Trophoblast cell (in vitro differentiated cells and primary cell): ENCODE results near the gene ZIC5.

Source experiments
- DNase-seq, 2 donors: peaks; one replicate each; pipeline ENCODE4 v3.0.0-alpha.2; 2016
- H2AFZ ChIP-seq: 2 replicates; pipeline ENCODE4 v1.6.1; 2013; ENCODE audit warnings: low read length, moderate library complexity, mild to moderate bottlenecking; ENCODE audit not compliant: insufficient read depth, poor library complexity
- H2AK5ac ChIP-seq: 2 replicates; pipeline ENCODE4 v1.6.1; 2013; ENCODE audit warnings: mild to moderate bottlenecking, low read length
- H2BK120ac ChIP-seq: 2 replicates; pipeline ENCODE4 v1.6.1; 2013; ENCODE audit warnings: low read length, mild to moderate bottlenecking, moderate library complexity; ENCODE audit not compliant: insufficient read depth, poor library complexity
- H2BK12ac ChIP-seq: 2 replicates; pipeline ENCODE4 v1.6.1; 2013; ENCODE audit warnings: mild to moderate bottlenecking, low read length, moderate library complexity
- H2BK5ac ChIP-seq: 2 replicates; pipeline ENCODE4 v1.6.1; 2013; ENCODE audit warnings: low read length, low read depth, moderate library complexity, mild to moderate bottlenecking; ENCODE audit not compliant: poor library complexity
- H3K14ac ChIP-seq: 2 replicates; pipeline ENCODE4 v1.6.1; 2013; ENCODE audit warnings: mild to moderate bottlenecking, low read length
- H3K18ac ChIP-seq: 2 replicates; pipeline ENCODE4 v1.6.1; 2013; ENCODE audit warnings: mild to moderate bottlenecking, low read length
- H3K23ac ChIP-seq: 2 replicates; pipeline ENCODE4 v1.6.1; 2013; ENCODE audit warnings: low read length
- H3K27ac ChIP-seq: 2 replicates; pipeline ENCODE4 v1.5.1; 2013; ENCODE audit warnings: low read depth, mild to moderate bottlenecking, inconsistent platforms, low read length, moderate library complexity
- H3K27me3 ChIP-seq: 2 replicates; pipeline ENCODE4 v1.6.1; 2013; ENCODE audit warnings: inconsistent platforms, mild to moderate bottlenecking, low read length, moderate library complexity; ENCODE audit not compliant: insufficient read depth
- H3K36me3 ChIP-seq, 2 experiments: 1 replicate in 1 of 2; 2 replicates in 1 of 2; pipeline ENCODE4 v1.6.1; 2013; ENCODE audit warnings: low read length in 2 of 2, mild to moderate bottlenecking in 2 of 2, moderate library complexity in 1 of 2; ENCODE audit not compliant: insufficient read depth in 2 of 2, control insufficient read depth in 1 of 2
- H3K4ac ChIP-seq: 2 replicates; pipeline ENCODE4 v1.6.1; 2013; ENCODE audit warnings: low read depth, mild to moderate bottlenecking, low read length, moderate library complexity
- H3K4me1 ChIP-seq, 2 experiments: 1 replicate in 1 of 2; 2 replicates in 1 of 2; pipeline ENCODE4 v1.6.1; 2013; ENCODE audit warnings: low read length in 2 of 2, mild to moderate bottlenecking in 2 of 2, moderate library complexity in 1 of 2; ENCODE audit not compliant: insufficient read depth in 2 of 2, control insufficient read depth in 1 of 2
- H3K4me2 ChIP-seq: 2 replicates; pipeline ENCODE4 v1.6.1; 2013; ENCODE audit warnings: inconsistent platforms, mild to moderate bottlenecking, low read length, moderate library complexity
- H3K4me3 ChIP-seq: 2 replicates; pipeline ENCODE4 v1.5.1; 2013; ENCODE audit warnings: mild to moderate bottlenecking, low read depth, low read length, inconsistent platforms
- H3K79me1 ChIP-seq: one replicate; pipeline ENCODE4 v1.6.1; 2013; ENCODE audit warnings: low read length
- H3K79me2 ChIP-seq: 2 replicates; pipeline ENCODE4 v1.6.1; 2013; ENCODE audit warnings: low read length, mild to moderate bottlenecking; ENCODE audit not compliant: control insufficient read depth, insufficient read depth, poor library complexity
- H3K9ac ChIP-seq: 2 replicates; pipeline ENCODE4 v1.6.1; 2013; ENCODE audit warnings: mild to moderate bottlenecking, low read length
- H3K9me3 ChIP-seq: 2 replicates; pipeline ENCODE4 v1.6.1; 2013; ENCODE audit warnings: low read depth, mild to moderate bottlenecking, control low read depth, inconsistent platforms, low read length; ENCODE audit not compliant: insufficient read depth
- H4K12ac ChIP-seq: 2 replicates; pipeline ENCODE4 v1.6.1; 2013; ENCODE audit warnings: low read depth, mild to moderate bottlenecking, low read length, moderate library complexity
- H4K8ac ChIP-seq: 2 replicates; pipeline ENCODE4 v1.6.1; 2013; ENCODE audit warnings: low read depth, mild to moderate bottlenecking, low read length, moderate library complexity
- H4K91ac ChIP-seq: one replicate; pipeline ENCODE4 v1.6.1; 2013; ENCODE audit warnings: low read depth, mild to moderate bottlenecking, low read length, moderate library complexity
- WGBS: extraction: QIAGEN DNeasy Blood & Tissue Kit; methylation state at CpG from one replicate; pipeline ENCODE4 v1.1.7; 2013; ENCODE audit warnings: missing lambda C conversion rate; ENCODE audit not compliant: insufficient read length, insufficient coverage; ENCODE audit errors: extremely low coverage; 5-methylcytosine and 5-hydroxymethylcytosine counted together

ZIC5 gene

GRCh38 chr13:99944102-99944501, 27.5 kb downstream of the ZIC5 start:
- no peak overlapping the region for H4K8ac ChIP-seq
- H3K14ac ChIP-seq: no peak overlapping the region
- H3K79me1 ChIP-seq: no peaks in the 10 kb centered on the region
- no peaks in the 10 kb centered on the region for H3K4me1 ChIP-seq
- no peak overlapping the region for H3K18ac ChIP-seq
- no peak overlapping the region for H3K23ac ChIP-seq
- H4K91ac ChIP-seq: no peak overlapping the region
- H2BK5ac ChIP-seq: no peak overlapping the region
- H3K9ac ChIP-seq: no peak overlapping the region
- no peak overlapping the region for H2AFZ ChIP-seq
- no peak for DNase-seq
- no peak overlapping the region for H4K12ac ChIP-seq
- no CpG with 5 or more reads among the region's 7 CpGs for WGBS
- H3K4me2 ChIP-seq: no peak overlapping the region
- no peaks in the 10 kb centered on the region for H3K36me3 ChIP-seq
- H3K27me3 ChIP-seq: no peaks in the 10 kb centered on the region
- no peak overlapping the region for H3K4ac ChIP-seq
- H2AK5ac ChIP-seq: no peak overlapping the region
- H2BK12ac ChIP-seq: no peak overlapping the region
- no peaks in the 10 kb centered on the region for H3K9me3 ChIP-seq
- no peak overlapping the region for H2BK120ac ChIP-seq
- H3K27ac ChIP-seq: no peak overlapping the region
- no peak overlapping the region for H3K4me3 ChIP-seq
- no peaks in the 10 kb centered on the region for H3K79me2 ChIP-seq

- H4K91ac ChIP-seq: no peak overlapping the region
- no peak for DNase-seq
- no peak overlapping the region for H2BK120ac ChIP-seq
- H3K79me2 ChIP-seq: no peaks in the 10 kb centered on the region
- H2AFZ ChIP-seq: no peak overlapping the region
- no peak overlapping the region for H4K12ac ChIP-seq
- no peaks in the 10 kb centered on the region for H3K9me3 ChIP-seq
- no peak overlapping the region for H2BK5ac ChIP-seq
- H3K36me3 ChIP-seq: no peaks in the 10 kb centered on the region
- no peak overlapping the region for H3K27ac ChIP-seq
- WGBS: no CpG with 5 or more reads among the region's 4 CpGs
- H3K18ac ChIP-seq: no peak overlapping the region
- no peak overlapping the region for H3K4me3 ChIP-seq
- no peaks in the 10 kb centered on the region for H3K79me1 ChIP-seq
- no peak overlapping the region for H3K4me2 ChIP-seq
- H3K23ac ChIP-seq: no peak overlapping the region
- no peak overlapping the region for H3K9ac ChIP-seq
- H4K8ac ChIP-seq: no peak overlapping the region
- no peak overlapping the region for H2AK5ac ChIP-seq
- H2BK12ac ChIP-seq: no peak overlapping the region
- no peak overlapping the region for H3K14ac ChIP-seq
- H3K27me3 ChIP-seq: no peaks in the 10 kb centered on the region
- H3K4me1 ChIP-seq: no peaks in the 10 kb centered on the region
- H3K4ac ChIP-seq: no peak overlapping the region
These were observed 29.7 kb downstream of the ZIC5 start for GRCh38 chr13:99941911-99942310.

- Histone ChIP-seq H3K27me3 (no peaks in the 10 kb centered on the region), H3K4me2 (no peak overlapping the region)
These were observed 30.5 kb downstream of the ZIC5 start for GRCh38 chr13:99941086-99941485.

GRCh38 chr13:99938635-99939034, 32.9 kb downstream of the ZIC5 start:
- no peak for DNase-seq
- Histone ChIP-seq H3K4me3 (no peak overlapping the region), H2BK12ac (no peak overlapping the region), H3K36me3 (no peaks in the 10 kb centered on the region), H3K4me2 (no peak overlapping the region), H3K9me3 (peaks cover 1% of the 10 kb centered on the region), H3K4ac (no peak overlapping the region), H2AK5ac (no peak overlapping the region), H4K8ac (no peak overlapping the region), H3K14ac (no peak overlapping the region), H3K79me2 (no peaks in the 10 kb centered on the region), H3K27ac (no peak overlapping the region), H2BK120ac (no peak overlapping the region), H2BK5ac (no peak overlapping the region), H3K27me3 (no peaks in the 10 kb centered on the region), H3K18ac (no peak overlapping the region), H2AFZ (no peak overlapping the region), H3K4me1 (no peaks in the 10 kb centered on the region), H4K12ac (no peak overlapping the region), H3K79me1 (no peaks in the 10 kb centered on the region), H4K91ac (no peak overlapping the region), H3K23ac (no peak overlapping the region), H3K9ac (no peak overlapping the region)
- WGBS: no CpG with 5 or more reads among the region's 7 CpGs

More at GRCh38 chr13:99941086-99941485, 30.5 kb downstream of the ZIC5 start:
- no peak overlapping the region for H3K27ac ChIP-seq
- no peak overlapping the region for H3K4me3 ChIP-seq
- no peak overlapping the region for H3K18ac ChIP-seq
- H3K79me2 ChIP-seq: no peaks in the 10 kb centered on the region
- H3K14ac ChIP-seq: no peak overlapping the region
- H2AFZ ChIP-seq: no peak overlapping the region
- no peak for DNase-seq
- H4K12ac ChIP-seq: no peak overlapping the region
- H3K4me1 ChIP-seq: no peaks in the 10 kb centered on the region
- no peak overlapping the region for H3K9ac ChIP-seq
- H3K23ac ChIP-seq: no peak overlapping the region
- no peak overlapping the region for H2BK120ac ChIP-seq
- no peak overlapping the region for H2BK5ac ChIP-seq
- H4K91ac ChIP-seq: no peak overlapping the region
- no peaks in the 10 kb centered on the region for H3K9me3 ChIP-seq
- H4K8ac ChIP-seq: no peak overlapping the region
- no peaks in the 10 kb centered on the region for H3K79me1 ChIP-seq
- H3K4ac ChIP-seq: no peak overlapping the region
- H3K36me3 ChIP-seq: no peaks in the 10 kb centered on the region
- H2BK12ac ChIP-seq: no peak overlapping the region
- no CpG with 5 or more reads among the region's 7 CpGs for WGBS
- no peak overlapping the region for H2AK5ac ChIP-seq
